Activated CD4-positive, alpha-beta T cell treated with anti-CD3 and anti-CD28 coated beads, Interleukin-2, amount 10 ng/mL, durations not matched to agents 24 days and 14 days (primary cell): ENCODE data around the gene DOP1A. TPM values are rescaled to one million over a fixed set of nuclear protein-coding genes. Genes with fewer than 3 reads are reported as not detected.
A peak's percentile ranks its signal among the peaks of the same experiment; 100 is the strongest.

ENCODE experiments used
- DNase-seq: peaks from one replicate; pipeline ENCODE4 v3.0.0; 2022
- H3K27ac Mint-ChIP-seq: one replicate; pipeline ENCODE4 v1.8.0; 2022; ENCODE audit warnings: mild to moderate bottlenecking, mixed read lengths
- H3K27me3 Mint-ChIP-seq: one replicate; pipeline ENCODE4 v1.8.0; 2022; ENCODE audit warnings: mixed read lengths
- H3K36me3 Mint-ChIP-seq: one replicate; pipeline ENCODE4 v1.8.0; 2022; ENCODE audit warnings: low read depth, mild to moderate bottlenecking, mixed read lengths
- H3K4me1 Mint-ChIP-seq: one replicate; pipeline ENCODE4 v1.8.0; 2021; ENCODE audit warnings: mixed read lengths
- H3K4me3 Mint-ChIP-seq: one replicate; pipeline ENCODE4 v1.8.0; 2022; ENCODE audit warnings: mild to moderate bottlenecking, moderate library complexity, mixed read lengths
- H3K9me3 Mint-ChIP-seq: one replicate; pipeline ENCODE4 v1.8.0; 2021; ENCODE audit warnings: mixed read lengths
- intact Hi-C: fragments of 100-400 bp; cut with micrococcal nuclease; formaldehyde crosslinking; loops from one replicate; pipeline ENCODE4 v1.15.1; 2023
- total RNA-seq: library from RNA; stranded (reverse); gene quantifications from 2 replicates; pipeline ENCODE4 v1.2.3, GENCODE V29; 2022

Gene DOP1A
- total RNA-seq = 5.6 and 6.2 TPM in 2 replicates

DNA sequence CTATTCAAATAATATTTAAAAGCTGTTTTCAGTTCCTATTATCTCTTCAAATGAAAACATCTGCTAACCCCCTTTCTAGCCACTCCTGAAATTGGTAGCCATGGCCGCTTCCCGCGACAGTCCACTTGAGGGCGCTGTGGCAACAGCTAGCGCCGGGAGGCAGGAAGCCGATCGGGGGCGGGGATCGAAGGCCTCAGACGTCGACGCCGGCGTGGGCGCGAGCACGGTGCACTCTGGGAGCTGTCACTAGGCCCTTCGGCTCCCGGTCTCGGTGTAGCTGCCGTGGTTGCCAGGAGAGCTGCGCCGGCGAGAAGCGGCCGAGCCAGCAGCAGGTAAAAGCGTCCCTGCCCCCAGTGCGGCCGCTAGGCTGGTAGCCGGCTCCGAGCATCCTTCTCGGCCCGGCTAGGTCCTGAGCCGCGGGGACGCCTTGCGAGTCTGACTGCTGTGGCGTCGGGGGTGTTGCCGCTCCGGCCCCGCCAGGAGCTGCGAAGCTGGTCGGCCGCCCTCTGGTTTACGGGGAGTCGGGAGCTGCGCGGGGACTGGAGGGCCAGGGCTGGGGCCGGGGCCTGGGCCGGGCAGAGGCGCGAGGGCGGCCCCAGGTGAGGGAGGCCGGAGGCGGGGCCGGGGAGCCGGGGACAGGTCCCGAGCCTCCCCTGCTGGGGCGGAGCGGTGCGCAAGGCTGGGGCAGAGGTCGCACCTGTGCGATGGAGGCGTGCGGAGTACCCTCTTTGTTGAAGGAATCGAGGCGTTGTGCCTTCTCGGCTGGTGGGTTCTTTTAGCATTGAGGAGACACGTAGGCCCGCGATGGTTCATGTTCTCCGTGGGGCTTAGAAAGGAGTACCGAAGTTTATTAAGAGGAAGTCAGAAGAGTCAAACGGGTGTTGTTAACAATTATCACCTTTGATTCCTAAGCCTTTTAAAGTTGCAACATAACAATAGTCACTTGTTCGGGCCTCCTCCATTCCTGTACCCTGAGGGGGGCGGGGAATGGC is at the start of gene DOP1A:
Gene DOP1A (plus strand): TSS at position 224 of the 992 bp plus-strand sequence. CDS start 29,307 bp downstream, outside the sequence.
- intact Hi-C loops = loop anchor here (1.0 to 5.0 kb wide), 7 partner anchors 126 to 1315 kb away; partner anchors contain the start of genes CEP162, IBTK, PGM3 and RWDD2A
- peaks cover under 1% of the 10 kb centered on the region for H3K36me3 Mint-ChIP-seq
- H3K4me1 Mint-ChIP-seq = peaks cover 34% of the 10 kb centered on the region
- H3K27me3 Mint-ChIP-seq = no peaks in the 10 kb centered on the region
- DNase-seq = peak; percentile 99
- peak within 1 kb of the TSS; percentile 91 for H3K4me3 Mint-ChIP-seq
- H3K9me3 Mint-ChIP-seq = no peaks in the 10 kb centered on the region
- H3K27ac Mint-ChIP-seq = peak within 1 kb of the TSS; percentile 85

- intact Hi-C loops = no loop called here
- DNase-seq = no peak
- peaks cover 13% of the 10 kb centered on the region for H3K36me3 Mint-ChIP-seq
- peaks cover 6% of the 10 kb centered on the region for H3K9me3 Mint-ChIP-seq
- H3K4me3 Mint-ChIP-seq = no peak overlapping the region
- no peaks in the 10 kb centered on the region for H3K4me1 Mint-ChIP-seq
- no peaks in the 10 kb centered on the region for H3K27me3 Mint-ChIP-seq
- H3K27ac Mint-ChIP-seq = no peak overlapping the region
Observed at GRCh38 chr6:83019741-83020140, 47.7 kb upstream of the DOP1A start.

DNA sequence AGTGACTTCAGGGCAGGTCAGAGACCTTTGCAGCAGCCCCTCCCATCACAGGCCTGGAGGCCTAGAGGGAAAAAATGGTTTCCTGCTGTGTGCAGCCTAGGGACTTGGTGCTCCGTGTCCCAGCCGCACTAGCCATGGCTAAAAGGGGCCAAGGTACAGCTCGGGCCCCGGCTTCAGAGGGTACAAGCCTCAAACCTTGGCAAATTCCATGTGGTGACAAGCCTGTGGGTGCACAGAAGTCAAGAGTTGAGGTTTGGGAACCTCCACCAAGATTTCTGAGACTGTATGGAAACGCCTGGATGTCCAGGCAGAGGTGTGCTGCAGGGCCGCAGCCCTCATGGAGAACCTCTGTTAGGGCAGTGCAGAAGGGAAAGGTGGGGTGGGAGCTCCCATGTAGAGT is 35.8 kb upstream of the DOP1A start:
- Mint-ChIP-seq H3K27me3 (no peaks in the 10 kb centered on the region), H3K36me3 (peaks cover 19% of the 10 kb centered on the region)
- intact Hi-C loops = no loop called here

GRCh38 chr6:83038246-83038645 is 29.2 kb upstream of the DOP1A start:
- H3K36me3 Mint-ChIP-seq = peaks cover 6% of the 10 kb centered on the region
- no peaks in the 10 kb centered on the region for H3K9me3 Mint-ChIP-seq
- intact Hi-C loops = no loop called here
- no peak for DNase-seq
- no peak overlapping the region for H3K27ac Mint-ChIP-seq
- H3K4me1 Mint-ChIP-seq = no peaks in the 10 kb centered on the region
- H3K27me3 Mint-ChIP-seq = no peaks in the 10 kb centered on the region
- H3K4me3 Mint-ChIP-seq = no peak overlapping the region

More for the DNA sequence above, 35.8 kb upstream of the DOP1A start:
- Mint-ChIP-seq H3K4me1 (no peaks in the 10 kb centered on the region), H3K4me3 (no peak overlapping the region), H3K9me3 (peaks cover 6% of the 10 kb centered on the region), H3K27ac (no peak overlapping the region)
- no peak for DNase-seq

DNA sequence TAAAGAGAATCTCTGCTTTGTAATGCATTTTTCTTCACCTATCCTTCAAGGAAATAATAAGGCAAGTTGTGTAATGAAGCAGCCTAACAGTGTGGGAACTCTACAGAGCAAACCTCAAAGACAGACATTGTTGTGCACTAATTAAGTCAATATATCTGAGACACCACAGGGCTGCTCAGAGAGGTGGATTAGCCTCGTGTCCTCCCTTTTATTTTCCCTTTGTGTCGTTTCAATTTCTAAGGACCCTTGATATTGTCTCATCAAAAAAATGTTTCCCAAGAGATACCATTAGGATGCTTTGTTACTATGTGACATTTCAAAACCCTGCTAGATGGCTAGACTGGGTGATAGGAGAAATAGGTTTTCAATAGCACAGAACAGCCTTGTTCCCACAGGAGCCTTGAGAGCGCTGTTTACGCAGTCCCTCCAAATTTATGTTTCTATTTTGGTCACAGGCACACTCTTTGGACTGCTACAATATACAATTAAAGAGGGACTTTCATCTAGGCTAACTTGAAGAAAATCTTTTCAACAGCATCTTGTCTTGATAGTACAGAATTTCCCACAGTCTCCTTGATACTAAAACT is 24.9 kb upstream of the DOP1A start:
- Mint-ChIP-seq H3K36me3 (no peaks in the 10 kb centered on the region), H3K27ac (no peak overlapping the region), H3K27me3 (no peaks in the 10 kb centered on the region), H3K4me3 (no peak overlapping the region), H3K9me3 (no peaks in the 10 kb centered on the region), H3K4me1 (no peaks in the 10 kb centered on the region)
- DNase-seq = no peak
- intact Hi-C loops = no loop called here

- H3K4me1 Mint-ChIP-seq = no peaks in the 10 kb centered on the region
- H3K27me3 Mint-ChIP-seq = no peaks in the 10 kb centered on the region
- H3K27ac Mint-ChIP-seq = no peak overlapping the region
- H3K36me3 Mint-ChIP-seq = no peaks in the 10 kb centered on the region
- no peaks in the 10 kb centered on the region for H3K9me3 Mint-ChIP-seq
- no peak overlapping the region for H3K4me3 Mint-ChIP-seq
- DNase-seq = no peak
- intact Hi-C loops = no loop called here
Observed at GRCh38 chr6:83044091-83044768, 23.2 kb upstream of the DOP1A start.

- no peak for DNase-seq
- no peaks in the 10 kb centered on the region for H3K9me3 Mint-ChIP-seq
- peaks cover 2% of the 10 kb centered on the region for H3K36me3 Mint-ChIP-seq
- no peak overlapping the region for H3K4me3 Mint-ChIP-seq
- H3K27me3 Mint-ChIP-seq = no peaks in the 10 kb centered on the region
- peaks cover 2% of the 10 kb centered on the region for H3K4me1 Mint-ChIP-seq
- intact Hi-C loops = no loop called here
- no peak overlapping the region for H3K27ac Mint-ChIP-seq
Observed at GRCh38 chr6:83047065-83047754, 20.3 kb upstream of the DOP1A start.

GRCh38 chr6:83051377-83052172 is 15.9 kb upstream of the DOP1A start:
- no peaks in the 10 kb centered on the region for H3K9me3 Mint-ChIP-seq
- intact Hi-C loops = no loop called here
- DNase-seq = no peak
- peaks cover 9% of the 10 kb centered on the region for H3K36me3 Mint-ChIP-seq
- H3K4me3 Mint-ChIP-seq = no peak overlapping the region
- no peaks in the 10 kb centered on the region for H3K27me3 Mint-ChIP-seq
- peaks cover 4% of the 10 kb centered on the region for H3K4me1 Mint-ChIP-seq
- no peak overlapping the region for H3K27ac Mint-ChIP-seq

GRCh38 chr6:83053678-83054077 is 13.8 kb upstream of the DOP1A start:
- Mint-ChIP-seq H3K9me3 (no peaks in the 10 kb centered on the region), H3K27me3 (no peaks in the 10 kb centered on the region), H3K27ac (no peak overlapping the region), H3K36me3 (peaks cover 13% of the 10 kb centered on the region), H3K4me3 (no peak overlapping the region), H3K4me1 (peaks cover 6% of the 10 kb centered on the region)
- no peak for DNase-seq
- intact Hi-C loops = no loop called here

DNA sequence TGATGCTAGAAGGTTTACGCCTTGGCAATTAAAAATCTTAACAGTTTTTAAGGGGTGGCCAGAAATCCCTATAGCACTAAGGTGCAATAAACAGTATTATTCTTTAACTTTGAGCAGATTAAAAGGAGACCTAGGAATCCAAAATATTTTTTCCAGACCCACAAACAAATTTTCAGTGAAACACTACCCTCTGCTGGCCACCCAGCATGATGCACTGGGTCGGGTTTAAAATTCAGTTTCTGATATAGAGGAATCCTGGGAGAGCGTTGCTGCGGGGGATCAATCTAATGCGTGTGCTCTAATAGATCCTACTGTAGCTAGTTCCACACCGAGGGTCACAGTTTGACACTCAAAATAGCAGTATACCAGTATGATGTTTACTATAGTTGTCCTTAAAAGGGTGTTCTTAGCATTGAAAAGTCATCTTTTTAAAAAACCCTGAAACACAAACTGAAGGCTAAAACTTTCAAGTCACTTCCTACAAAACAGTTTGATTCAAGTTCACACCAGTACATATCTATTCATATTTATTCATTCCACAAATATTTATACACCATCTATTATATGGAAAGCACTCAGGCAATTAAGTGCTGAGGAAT is 12.0 kb upstream of the DOP1A start:
- peak; percentile 81 for DNase-seq
- Mint-ChIP-seq H3K4me1 (peaks cover 6% of the 10 kb centered on the region), H3K27ac (no peak overlapping the region), H3K36me3 (peaks cover 11% of the 10 kb centered on the region), H3K9me3 (no peaks in the 10 kb centered on the region), H3K27me3 (no peaks in the 10 kb centered on the region), H3K4me3 (no peak overlapping the region)
- intact Hi-C loops = loop anchor here (1.0 kb wide), 1 partner anchor 784 kb away; no protein-coding TSS in a partner anchor

DNA sequence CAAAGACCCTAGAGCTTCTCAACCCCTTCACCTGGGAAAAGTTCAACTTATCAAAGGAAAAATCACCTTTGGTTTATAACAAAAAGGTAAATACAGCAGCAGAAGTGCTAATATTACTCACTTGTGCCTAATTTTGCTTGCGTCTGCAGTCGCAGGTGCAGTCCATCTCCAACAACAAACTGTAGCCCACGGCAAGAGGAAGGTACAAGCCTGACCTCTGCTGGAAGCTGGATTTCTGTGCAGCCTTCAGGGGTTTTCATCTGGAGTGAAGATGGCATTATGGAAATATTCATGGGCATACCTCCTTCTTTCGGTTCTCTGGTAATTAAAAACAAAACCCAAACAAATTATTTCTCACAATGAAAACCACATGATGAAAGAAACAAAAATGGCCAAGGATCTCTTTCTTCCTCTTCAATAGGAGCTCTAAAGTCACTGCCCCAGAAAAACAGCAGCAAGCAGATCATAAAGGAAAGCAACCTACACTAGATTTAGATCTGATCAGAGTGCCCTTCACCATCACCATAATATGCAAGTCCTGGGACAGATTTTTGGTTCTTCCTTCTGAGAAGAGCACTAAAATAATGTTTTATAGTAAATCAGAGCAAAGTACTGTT is 9.7 kb upstream of the DOP1A start:
- Mint-ChIP-seq H3K4me3 (no peak overlapping the region), H3K9me3 (no peaks in the 10 kb centered on the region), H3K4me1 (peaks cover 4% of the 10 kb centered on the region), H3K27me3 (no peaks in the 10 kb centered on the region), H3K36me3 (peaks cover 9% of the 10 kb centered on the region), H3K27ac (no peak overlapping the region)
- DNase-seq = peak; percentile 72
- intact Hi-C loops = no loop called here

- H3K36me3 Mint-ChIP-seq = peaks cover 9% of the 10 kb centered on the region
- H3K9me3 Mint-ChIP-seq = no peaks in the 10 kb centered on the region
Observed at GRCh38 chr6:83061190-83061589, 6.3 kb upstream of the DOP1A start.

More at GRCh38 chr6:83061190-83061589, 6.3 kb upstream of the DOP1A start:
- Mint-ChIP-seq H3K4me3 (no peak overlapping the region), H3K27ac (no peak overlapping the region), H3K4me1 (peaks cover 17% of the 10 kb centered on the region), H3K27me3 (no peaks in the 10 kb centered on the region)
- intact Hi-C loops = no loop called here
- DNase-seq = no peak
